ENCODE data around the gene RBM20.

RBM20 gene

GRCh38 chr10:110709964-110710587, 65.9 kb downstream of the RBM20 start:
- no peak for DNase-seq (ENCODE audit: low spot score)
- no peak for TF ChIP-seq CTCF (IDR thresholded peaks at IDR 0.05; ENCODE audit: extremely low read depth, insufficient read depth, missing control alignments)
- in situ Hi-C loops (cut with MboI; ENCODE audit: low pct_unique_long_range_greater_than_20kb, low sequenced_read_pairs, unreplicated experiment): no loop called here

- no peak for DNase-seq (ENCODE audit: low spot score)
- in situ Hi-C loops (cut with MboI; ENCODE audit: low pct_unique_long_range_greater_than_20kb, low sequenced_read_pairs, unreplicated experiment): no loop called here
- TF ChIP-seq CTCF (IDR thresholded peaks at IDR 0.05; ENCODE audit: extremely low read depth, insufficient read depth, missing control alignments): no peak
These were observed 66.5 kb downstream of the RBM20 start for GRCh38 chr10:110710621-110711020.

GRCh38 chr10:110711382-110711781, 67.2 kb downstream of the RBM20 start:
- no peak for TF ChIP-seq CTCF (IDR thresholded peaks at IDR 0.05; ENCODE audit: extremely low read depth, insufficient read depth, missing control alignments)
- in situ Hi-C loops (cut with MboI; ENCODE audit: low pct_unique_long_range_greater_than_20kb, low sequenced_read_pairs, unreplicated experiment): no loop called here

GRCh38 chr10:110714356-110714755, 70.2 kb downstream of the RBM20 start:
- in situ Hi-C loops (cut with MboI; ENCODE audit: low pct_unique_long_range_greater_than_20kb, low sequenced_read_pairs, unreplicated experiment): no loop called here
- DNase-seq (ENCODE audit: low spot score): no peak
- TF ChIP-seq CTCF (IDR thresholded peaks at IDR 0.05; ENCODE audit: extremely low read depth, insufficient read depth, missing control alignments): no peak

More at GRCh38 chr10:110711382-110711781, 67.2 kb downstream of the RBM20 start:
- DNase-seq (ENCODE audit: low spot score): peak; percentile 22

- in situ Hi-C loops (cut with MboI; ENCODE audit: low pct_unique_long_range_greater_than_20kb, low sequenced_read_pairs, unreplicated experiment): no loop called here
- no peak for TF ChIP-seq CTCF (IDR thresholded peaks at IDR 0.05; ENCODE audit: extremely low read depth, insufficient read depth, missing control alignments)
- DNase-seq (ENCODE audit: low spot score): no peak
These were observed 73.8 kb downstream of the RBM20 start for GRCh38 chr10:110717781-110718589.

GRCh38 chr10:110721406-110722038, 77.4 kb downstream of the RBM20 start:
- no peak for DNase-seq (ENCODE audit: low spot score)
- TF ChIP-seq CTCF (IDR thresholded peaks at IDR 0.05; ENCODE audit: extremely low read depth, insufficient read depth, missing control alignments): no peak
- in situ Hi-C loops (cut with MboI; ENCODE audit: low pct_unique_long_range_greater_than_20kb, low sequenced_read_pairs, unreplicated experiment): no loop called here
